Endothelial cell of umbilical vein (primary cell): ENCODE results near the gene CALHM6. TPM values are rescaled to one million over a fixed set of nuclear protein-coding genes. Genes with fewer than 3 reads are reported as not detected.

Experiments
- BruUV-seq: library from RNA; stranded (reverse); fragments of 400-500 nt; replicated peaks from 2 replicates; lab custom pipeline; 2021; lab: Mats Ljungman, UMichigan
- CTCF ChIA-PET: fragments of 300-600, 350-600 bp; sonication (Branson Sonifier 250); formaldehyde crosslinking; loops from one replicate; lab custom pipeline; 2021; ENCODE audit warnings: antibody characterized with exemption, inconsistent platforms; lab: Charles Lee
- POLR2A ChIA-PET: fragments of 300-600, 350-600 bp; sonication (Branson Sonifier 250); formaldehyde crosslinking; loops from one replicate; lab custom pipeline; 2021; ENCODE audit warnings: antibody characterized with exemption, inconsistent platforms; lab: Charles Lee
- DNase-seq: peaks from one replicate; pipeline ENCODE4 v3.0.0-alpha.2; 2011; ENCODE audit warnings: low read depth, low spot score
- FAIRE-seq: peaks from 2 replicates; lab custom pipeline; 2011; peaks lifted over from hg19 to GRCh38; lab: Jason Lieb, UNC
- H2AFZ ChIP-seq: 2 replicates; pipeline ENCODE4 v1.6.0; 2012; ENCODE audit warnings: low read depth, low read length, control low read depth, inconsistent platforms
- H3K27ac ChIP-seq: 2 replicates; pipeline ENCODE4 v1.5.1; 2011; ENCODE audit warnings: low read depth, mild to moderate bottlenecking, control low read depth, low read length, moderate library complexity; ENCODE audit not compliant: insufficient read depth
- H3K27me3 ChIP-seq, 2 experiments: 2 replicates each; pipeline versions ENCODE4 v1.6.0 to v1.6.1; 2011; ENCODE audit warnings: low read length in 2 of 2, mixed read lengths in 1 of 2; ENCODE audit not compliant: control insufficient read depth in 2 of 2, insufficient read depth in 2 of 2
- H3K36me3 ChIP-seq, 2 experiments: 2 replicates in 1 of 2; 3 replicates in 1 of 2; pipeline ENCODE4 v1.5.1; 2011; ENCODE audit warnings: low read length in 2 of 2, mild to moderate bottlenecking in 1 of 2, moderate library complexity in 1 of 2; ENCODE audit not compliant: control insufficient read depth in 2 of 2, insufficient read depth in 2 of 2; ENCODE audit errors: extremely low read depth in 1 of 2
- H3K4me1 ChIP-seq: 3 replicates; pipeline ENCODE4 v1.5.1; 2011; ENCODE audit warnings: mild to moderate bottlenecking, low read length; ENCODE audit not compliant: control insufficient read depth, insufficient read depth; ENCODE audit errors: extremely low read depth
- H3K4me2 ChIP-seq: 2 replicates; pipeline ENCODE4 v1.6.1; 2011; ENCODE audit warnings: low read length, control low read depth, mixed read lengths; ENCODE audit not compliant: insufficient read depth
- H3K4me3 ChIP-seq, 3 experiments: fragments of 200-600 bp in 1 of 3; sonication (generic), shearing (Covaris generic) in 1 of 3; replicated peaks in 1 of 3; 2 replicates each; pipeline ENCODE4 v1.5.1; 2011 to 2016; ENCODE audit warnings: control low read depth in 3 of 3, low read length in 3 of 3, mild to moderate bottlenecking in 2 of 3, inconsistent platforms in 1 of 3, low read depth in 1 of 3, moderate library complexity in 1 of 3; ENCODE audit not compliant: insufficient read depth in 1 of 3
- H3K79me2 ChIP-seq: 2 replicates; pipeline ENCODE4 v1.6.0; 2012; ENCODE audit warnings: low read length, inconsistent platforms; ENCODE audit not compliant: control insufficient read depth, insufficient read depth
- H3K9ac ChIP-seq: replicated peaks from 2 replicates; pipeline ENCODE3; 2011; ENCODE audit warnings: low read length, control low read depth; ENCODE audit not compliant: insufficient read depth; ENCODE audit errors: extremely low read depth
- H3K9me1 ChIP-seq: replicated peaks from 3 replicates; pipeline ENCODE4 v1.6.0; 2011; ENCODE audit warnings: mild to moderate bottlenecking, low read length; ENCODE audit not compliant: control insufficient read depth, insufficient read depth; ENCODE audit errors: extremely low read depth
- H3K9me3 ChIP-seq: replicated peaks from 2 replicates; pipeline ENCODE4 v1.5.1; 2012; ENCODE audit warnings: low read length, inconsistent platforms; ENCODE audit not compliant: control insufficient read depth, insufficient read depth
- H4K20me1 ChIP-seq: replicated peaks from 2 replicates; pipeline ENCODE3; 2011; ENCODE audit warnings: mild to moderate bottlenecking, low read length; ENCODE audit not compliant: control insufficient read depth, insufficient read depth; ENCODE audit errors: extremely low read depth
- CTCF ChIP-seq, 2 donors: IDR thresholded peaks; 1 replicate in 1 of 2; 2 replicates in 1 of 2; pipeline ENCODE4 v1.5.1; 2011; ENCODE audit warnings: low read length in 2 of 2, mild to moderate bottlenecking in 2 of 2, moderate library complexity in 2 of 2, control low read depth in 1 of 2, inconsistent platforms in 1 of 2, low read depth in 1 of 2; ENCODE audit not compliant: insufficient read depth in 1 of 2; ENCODE audit errors: extremely low read depth in 1 of 2
- EZH2 ChIP-seq: IDR thresholded peaks from 2 replicates; pipeline ENCODE4 v1.6.1; 2012; ENCODE audit warnings: borderline replicate concordance, low read depth, mild to moderate bottlenecking, moderate library complexity, low read length, inconsistent platforms; ENCODE audit not compliant: severe bottlenecking
- FOS ChIP-seq: IDR thresholded peaks from 2 replicates; pipeline ENCODE4 v1.6.1; 2011; ENCODE audit warnings: mild to moderate bottlenecking, low read length, moderate library complexity, borderline replicate concordance; ENCODE audit not compliant: insufficient read depth
- GATA2 ChIP-seq: IDR thresholded peaks from 2 replicates; pipeline ENCODE4 v1.7.0; 2011; ENCODE audit warnings: low read depth, mild to moderate bottlenecking, moderate library complexity, mixed read lengths, low read length; ENCODE audit not compliant: insufficient read length, insufficient read depth
- JUN ChIP-seq: IDR thresholded peaks from 2 replicates; pipeline ENCODE4 v1.6.1; 2011; ENCODE audit warnings: borderline replicate concordance, low read depth; ENCODE audit not compliant: insufficient read length, insufficient read depth
- MAX ChIP-seq: IDR thresholded peaks from 2 replicates; pipeline ENCODE4 v1.6.1; 2011; ENCODE audit not compliant: insufficient read depth, insufficient read length
- MYC ChIP-seq: IDR thresholded peaks from one replicate; pipeline ENCODE4 v1.6.1; 2011; ENCODE audit warnings: mild to moderate bottlenecking, low read depth, low read length
- POLR2A ChIP-seq: IDR thresholded peaks from 2 replicates; pipeline ENCODE4 v1.6.1; 2012; ENCODE audit warnings: low read depth, mild to moderate bottlenecking, control low read depth, low read length
- POLR2AphosphoS5 ChIP-seq: IDR thresholded peaks from 2 replicates; pipeline ENCODE4 v1.6.1; 2012; ENCODE audit warnings: low read depth, mild to moderate bottlenecking, control low read depth, low read length, moderate library complexity; ENCODE audit not compliant: insufficient read depth
- dilution Hi-C: fragments of 300-500 bp; cut with MboI; formaldehyde crosslinking; loops from one replicate; pipeline ENCODE4 v1.15.0; 2019; ENCODE audit warnings: low sequenced_read_pairs; ENCODE audit not compliant: extremely low pct_ligation_motif_present
- intact Hi-C: fragments of 100-400 bp; cut with micrococcal nuclease; formaldehyde crosslinking; loops from one replicate; pipeline ENCODE4 v1.10.0; 2022
- polyA plus RNA-seq, 4 experiments: library from polyadenylated mRNA; depleted of rRNA in 3 of 4; stranded (reverse) in 3 of 4; unstranded in 1 of 4; fragments of >200 nt; gene quantifications; 2 replicates each; pipeline versions ENCODE4 v1.2.1 to v1.2.3, GENCODE V29; 2011 to 2012; ENCODE audit warnings: missing spikeins in 1 of 4
- total RNA-seq: library from RNA; stranded (reverse); gene quantifications from 2 replicates; pipeline ENCODE4 v1.2.3, GENCODE V29; 2021

Gene CALHM6
- total and polyA plus RNA-seq, 2 donors (not counting 3 experiments of a cell fraction or from before 2014, with no cell fraction given), result 0.08 TPM; not detected in 1

GRCh38 chr6:116471531-116471930 lies 10.4 kb downstream of the CALHM6 start:
- Histone ChIP-seq H3K4me2 (no peak overlapping the region), H2AFZ (no peak overlapping the region), H3K27me3 (no peaks in the 10 kb centered on the region), H4K20me1 (no peaks in the 10 kb centered on the region), H3K4me1 (no peaks in the 10 kb centered on the region), H3K9ac (no peak overlapping the region), H3K4me3 (no peak overlapping the region), H3K9me1 (no peaks in the 10 kb centered on the region), H3K27ac (no peak overlapping the region), H3K79me2 (no peaks in the 10 kb centered on the region), H3K36me3 (no peaks in the 10 kb centered on the region), H3K9me3 (no peaks in the 10 kb centered on the region)
- intact Hi-C loops, result no loop called here
- no TSS peak for BruUV-seq
- dilution Hi-C loops, result no loop called here
- POLR2A ChIA-PET, result no interaction called here
- FAIRE-seq, result no peak
- CTCF ChIA-PET, result no interaction called here
- no peak for DNase-seq
- TF ChIP-seq EZH2 (no peak), GATA2 (no peak), POLR2A (no peak), MYC (no peak), POLR2AphosphoS5 (no peak)

- no peak overlapping the region for H2AFZ ChIP-seq
- FAIRE-seq, result no peak
- no peak overlapping the region for H3K4me2 ChIP-seq
- H3K9me1 ChIP-seq, result no peaks in the 10 kb centered on the region
- H3K9me3 ChIP-seq, result no peaks in the 10 kb centered on the region
- H3K36me3 ChIP-seq, result no peaks in the 10 kb centered on the region
- H3K4me3 ChIP-seq, result no peak overlapping the region
- TF ChIP-seq JUN (no peak), FOS (no peak), MYC (no peak), CTCF (IDR thresholded peaks at IDR 0.05; ENCODE audit: extremely low read depth in 1 of 2, insufficient read depth in 1 of 2, low read depth in 1 of 2, low read length in 2 of 2) (no peak), EZH2 (no peak), POLR2AphosphoS5 (no peak), POLR2A (no peak), GATA2 (no peak), MAX (no peak)
- DNase-seq, result no peak
- no peaks in the 10 kb centered on the region for H4K20me1 ChIP-seq
- no TSS peak for BruUV-seq
- dilution Hi-C loops, result no loop called here
- no peak overlapping the region for H3K9ac ChIP-seq
- intact Hi-C loops, result no loop called here
- ChIA-PET POLR2A (no interaction called here), CTCF (interaction anchor here (1.2 to 1.6 kb wide), 2 partner anchors 89 to 204 kb away, joined by 3 to 4 read pairs; no protein-coding TSS in a partner anchor)
- no peak overlapping the region for H3K27ac ChIP-seq
- no peaks in the 10 kb centered on the region for H3K4me1 ChIP-seq
- H3K27me3 ChIP-seq, result no peaks in the 10 kb centered on the region
- H3K79me2 ChIP-seq, result no peaks in the 10 kb centered on the region
These were observed 11.5 kb downstream of the CALHM6 start for GRCh38 chr6:116472706-116473105.
